ENCODE results near the gene BROX. TPM values are rescaled to one million over a fixed set of nuclear protein-coding genes. Genes with fewer than 3 reads are reported as not detected.

BROX gene
- total RNA-seq, 6 experiments from 2014 or later, result 61.0 to 71.0 (median 67.6) TPM

GRCh38 chr1:222702210-222702609 is 10.2 kb upstream of the BROX start:
- peaks cover 22% of the 10 kb centered on the region for H3K4me1 Mint-ChIP-seq (ENCODE audit: low read depth)
- DNase-seq, result no peak
- TF ChIP-seq CTCF (IDR thresholded peaks at IDR 0.05), result no peak
- no peak overlapping the region for H3K4me3 Mint-ChIP-seq
- no peaks in the 10 kb centered on the region for H3K27me3 Mint-ChIP-seq (ENCODE audit: insufficient read depth)
- no peaks in the 10 kb centered on the region for H3K9me3 Mint-ChIP-seq
- H3K27ac Mint-ChIP-seq, result no peak overlapping the region
- H3K36me3 Mint-ChIP-seq (ENCODE audit: low read depth), result peaks cover 39% of the 10 kb centered on the region

DNA sequence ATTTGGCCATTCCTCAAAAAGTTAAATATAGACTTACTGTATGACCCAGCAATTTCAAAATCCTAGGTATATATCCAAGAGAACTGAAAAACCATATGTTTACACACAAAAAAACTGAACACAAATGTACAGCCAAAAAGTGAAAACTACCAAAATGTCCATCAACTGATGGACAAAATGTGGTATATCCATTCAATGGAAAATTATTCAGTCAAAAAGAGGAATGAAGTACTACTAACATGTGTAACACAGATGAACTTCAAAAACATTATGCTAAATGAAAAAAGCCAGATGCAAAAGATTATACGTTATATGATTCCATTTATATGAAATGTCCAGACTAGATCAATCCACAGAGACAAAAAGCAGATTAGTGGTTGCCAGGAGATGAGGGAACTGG is 8.1 kb upstream of the BROX start:
- Mint-ChIP-seq H3K9me3 (no peaks in the 10 kb centered on the region), H3K4me3 (no peak overlapping the region), H3K27me3 (ENCODE audit: insufficient read depth) (no peaks in the 10 kb centered on the region), H3K36me3 (ENCODE audit: low read depth) (peaks cover 36% of the 10 kb centered on the region), H3K4me1 (ENCODE audit: low read depth) (peaks cover 22% of the 10 kb centered on the region), H3K27ac (no peak overlapping the region)
- TF ChIP-seq CTCF (IDR thresholded peaks at IDR 0.05), result no peak
- DNase-seq, result no peak

DNA sequence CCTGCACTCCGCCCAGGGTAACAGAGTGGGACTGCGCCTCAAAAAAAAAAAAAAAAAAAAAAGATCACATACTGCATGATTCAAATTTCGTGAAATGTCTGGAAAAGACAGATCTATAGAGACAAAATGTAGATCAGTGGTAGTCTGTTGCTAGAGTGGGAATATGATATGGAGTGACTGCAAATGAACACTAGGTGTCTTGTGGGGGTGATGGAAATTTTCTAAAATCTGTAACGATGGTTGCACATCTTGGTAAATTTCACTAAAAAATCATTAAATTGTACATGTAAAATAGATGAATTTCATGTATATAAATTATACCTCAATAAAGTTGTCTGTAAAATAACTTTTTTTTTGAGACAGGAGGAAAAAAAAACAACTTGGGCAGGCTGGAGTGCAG is 5.5 kb upstream of the BROX start:
- Mint-ChIP-seq H3K36me3 (ENCODE audit: low read depth) (peaks cover 37% of the 10 kb centered on the region), H3K27me3 (ENCODE audit: insufficient read depth) (no peaks in the 10 kb centered on the region; the same call in 1 of the 2 replicates), H3K27ac (no peak overlapping the region), H3K9me3 (no peaks in the 10 kb centered on the region), H3K4me1 (ENCODE audit: low read depth) (peaks cover 40% of the 10 kb centered on the region), H3K4me3 (no peak overlapping the region)
- TF ChIP-seq CTCF (IDR thresholded peaks at IDR 0.05), result peak; percentile 47; the same call in 1 of the 2 replicates
- DNase-seq, result no peak

DNA sequence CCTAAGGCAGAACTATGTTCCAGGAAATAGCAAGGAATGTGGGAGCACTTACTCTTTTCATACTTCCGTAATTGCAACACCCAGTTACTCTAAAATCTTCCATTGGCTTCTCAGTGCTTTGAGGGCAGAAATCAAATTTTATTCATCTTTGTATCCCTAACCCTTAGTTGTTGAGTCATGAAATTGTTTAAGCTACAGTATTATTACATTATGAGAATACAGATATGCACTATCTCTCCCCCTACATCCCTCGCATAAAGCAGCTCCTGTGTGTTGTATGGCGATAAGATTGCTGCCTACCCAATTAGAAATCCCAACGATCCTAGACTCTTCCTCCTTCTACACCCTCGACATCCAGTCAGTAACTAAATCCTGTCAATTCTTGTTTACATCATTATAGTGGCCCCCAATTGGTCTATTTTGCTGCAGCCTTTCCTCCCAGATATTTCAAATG is 2.6 kb upstream of the BROX start:
- Mint-ChIP-seq H3K27me3 (ENCODE audit: insufficient read depth) (peaks cover 7% of the 10 kb centered on the region), H3K4me1 (ENCODE audit: low read depth) (peaks cover 46% of the 10 kb centered on the region), H3K27ac (peak overlapping the region; percentile 57; the same call in 1 of the 2 replicates), H3K4me3 (peak overlapping the region; percentile 94), H3K9me3 (no peaks in the 10 kb centered on the region), H3K36me3 (ENCODE audit: low read depth) (peaks cover 20% of the 10 kb centered on the region)
- no peak for TF ChIP-seq CTCF (IDR thresholded peaks at IDR 0.05)
- peak; percentile 22 for DNase-seq

DNA sequence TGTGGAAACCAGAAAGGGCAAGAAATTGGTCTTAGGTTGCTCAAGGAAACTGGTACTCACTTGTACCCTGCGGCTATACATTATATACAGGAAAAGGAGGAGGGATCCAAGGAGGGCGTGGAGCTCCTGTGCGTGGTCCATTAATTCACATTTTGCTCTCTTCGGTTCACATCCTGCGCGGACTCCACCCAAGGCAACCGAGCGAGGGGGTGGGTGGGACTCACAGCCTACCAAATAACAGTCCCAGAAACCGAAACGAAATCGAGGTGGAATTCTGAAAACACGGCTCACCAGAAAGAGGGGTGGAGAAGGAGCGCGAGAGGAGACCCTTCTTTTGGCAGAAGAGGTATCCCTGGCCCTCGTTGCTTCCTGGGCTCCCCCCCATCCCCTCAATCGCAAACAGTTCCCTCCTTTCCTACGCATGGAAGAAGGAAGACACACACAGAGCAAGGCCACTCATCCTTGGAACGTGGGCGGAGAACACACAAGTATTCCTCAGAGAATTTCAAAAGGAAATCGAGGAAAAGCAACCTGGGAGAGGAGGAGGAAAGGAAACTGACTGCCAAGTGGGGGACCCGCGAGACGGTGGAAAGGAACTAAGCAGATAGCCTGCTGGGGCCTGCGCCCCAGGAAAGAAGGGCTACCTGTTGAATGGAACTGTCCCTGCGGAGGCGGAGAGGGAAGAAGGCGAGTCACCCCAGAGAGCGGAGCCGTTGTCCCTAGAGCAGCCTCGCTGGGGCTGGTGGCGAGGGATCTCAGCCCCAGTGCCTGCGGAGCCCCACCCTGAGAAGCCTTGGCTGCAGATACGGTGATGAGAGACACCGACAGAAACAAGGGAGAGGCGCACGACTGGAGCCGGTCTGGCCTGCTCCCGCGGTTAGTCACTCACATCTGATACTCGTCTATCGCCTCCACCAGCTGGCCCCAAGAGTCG is 778 bp upstream of the BROX start:
- peak; percentile 66 for DNase-seq
- peaks cover 7% of the 10 kb centered on the region for H3K27me3 Mint-ChIP-seq (ENCODE audit: insufficient read depth)
- peak overlapping the region; percentile 98 for H3K27ac Mint-ChIP-seq
- H3K9me3 Mint-ChIP-seq, result no peaks in the 10 kb centered on the region
- peak overlapping the region; percentile 94 for H3K4me3 Mint-ChIP-seq
- H3K36me3 Mint-ChIP-seq (ENCODE audit: low read depth), result peaks cover 10% of the 10 kb centered on the region; the same call in 1 of the 2 replicates
- peaks cover 38% of the 10 kb centered on the region for H3K4me1 Mint-ChIP-seq (ENCODE audit: low read depth)
- TF ChIP-seq CTCF (IDR thresholded peaks at IDR 0.05), result no peak
